ENCODE measurements around the gene MYL11.
"Not testable (repeated sequence)": the region's sequence is repeated elsewhere in the genome, so short reads cannot be mapped to it uniquely, and the experiment has no call there.

MYL11 gene

GRCh38 chr16:30374538-30374937 lies at the start of gene MYL11:
Gene MYL11 (plus strand): TSS chr16:30374802. CDS start chr16:30374858, 56 bp downstream.
- no peak for DNase-seq

GRCh38 chr16:30334473-30334989 lies 40.1 kb upstream of the MYL11 start:
- DNase-seq = peak; percentile 69 to 70

- DNase-seq = peak; percentile 63 to 86
These were observed 39.5 kb upstream of the MYL11 start for GRCh38 chr16:30335028-30335597.

- no peak for DNase-seq
These were observed 38.8 kb upstream of the MYL11 start for GRCh38 chr16:30335598-30336474.

GRCh38 chr16:30337964-30338357 lies 36.6 kb upstream of the MYL11 start:
- DNase-seq = not testable (repeated sequence)

- DNase-seq = not testable (repeated sequence)
These were observed 35.9 kb upstream of the MYL11 start for GRCh38 chr16:30338715-30339114.

GRCh38 chr16:30340621-30341020 lies 34.0 kb upstream of the MYL11 start:
- DNase-seq = no peak

- not testable (repeated sequence) for DNase-seq
These were observed 32.6 kb upstream of the MYL11 start for GRCh38 chr16:30341971-30342370.

- no peak for DNase-seq
These were observed 31.7 kb upstream of the MYL11 start for GRCh38 chr16:30342751-30343490.

- not testable (repeated sequence) for DNase-seq
These were observed 31.1 kb upstream of the MYL11 start for GRCh38 chr16:30343491-30343820.

GRCh38 chr16:30346286-30346685 lies 28.3 kb upstream of the MYL11 start:
- no peak for DNase-seq

- no peak for DNase-seq
These were observed 26.5 kb upstream of the MYL11 start for GRCh38 chr16:30348113-30348512.

- no peak for DNase-seq
These were observed 25.7 kb upstream of the MYL11 start for GRCh38 chr16:30348929-30349328.

- no peak for DNase-seq
These were observed 24.9 kb upstream of the MYL11 start for GRCh38 chr16:30349675-30350074.

GRCh38 chr16:30350134-30350871 lies 24.3 kb upstream of the MYL11 start:
- no peak for DNase-seq

GRCh38 chr16:30351001-30351441 lies 23.6 kb upstream of the MYL11 start:
- DNase-seq = no peak

GRCh38 chr16:30351586-30352419 lies 22.8 kb upstream of the MYL11 start:
- no peak for DNase-seq

GRCh38 chr16:30352488-30353401 lies 21.9 kb upstream of the MYL11 start:
- DNase-seq = no peak

GRCh38 chr16:30353438-30354129 lies 21.0 kb upstream of the MYL11 start:
- no peak for DNase-seq
